NCI-H187 treated with DMSO at 0.1 percent for 48 hours (cell line): ENCODE measurements around the gene MEGF6.

ENCODE experiments used
- DNase-seq: peaks from one replicate; lab custom pipeline; 2025; lab: John Stamatoyannopoulos, UW

The MEGF6 gene

DNA sequence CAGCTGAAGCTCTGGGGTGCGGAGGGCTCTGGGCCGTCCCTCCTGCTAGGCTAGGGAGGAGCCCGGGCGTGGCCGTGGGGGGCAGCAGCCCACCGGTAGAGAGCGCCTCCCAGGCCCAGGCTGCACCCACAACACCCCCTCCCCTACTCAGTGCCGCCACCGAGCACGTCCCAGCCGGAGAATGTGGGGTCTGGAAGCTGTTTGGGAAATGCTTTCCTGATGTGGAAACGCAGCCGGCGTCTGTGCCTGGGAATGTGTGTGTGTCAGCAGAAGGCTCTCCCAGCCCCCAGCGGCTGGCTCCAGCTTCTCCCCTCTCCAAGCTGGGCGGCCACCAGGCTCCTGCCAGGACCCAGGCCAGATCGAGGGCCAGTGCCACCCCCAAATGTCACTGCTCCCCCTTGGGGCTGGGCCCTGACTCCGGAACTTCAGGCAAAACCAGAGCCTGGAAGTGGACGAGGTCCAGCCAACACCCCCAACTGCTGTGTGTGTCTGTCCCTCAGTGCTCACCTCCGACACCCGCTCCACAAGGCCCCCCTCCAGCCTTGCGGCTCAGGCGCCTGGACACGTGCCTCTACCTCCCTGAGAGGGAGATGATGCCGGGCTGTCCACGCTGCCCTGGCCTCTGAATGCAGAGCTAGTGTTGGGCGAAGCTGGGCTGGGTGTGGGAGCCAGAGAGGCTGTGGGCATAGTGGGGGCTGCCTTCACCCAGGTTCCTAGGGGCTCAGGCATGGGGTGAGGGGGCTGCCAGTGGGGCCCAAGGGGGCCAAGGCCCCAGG is 74.7 kb downstream of the MEGF6 start:
- DNase-seq = no peak

DNA sequence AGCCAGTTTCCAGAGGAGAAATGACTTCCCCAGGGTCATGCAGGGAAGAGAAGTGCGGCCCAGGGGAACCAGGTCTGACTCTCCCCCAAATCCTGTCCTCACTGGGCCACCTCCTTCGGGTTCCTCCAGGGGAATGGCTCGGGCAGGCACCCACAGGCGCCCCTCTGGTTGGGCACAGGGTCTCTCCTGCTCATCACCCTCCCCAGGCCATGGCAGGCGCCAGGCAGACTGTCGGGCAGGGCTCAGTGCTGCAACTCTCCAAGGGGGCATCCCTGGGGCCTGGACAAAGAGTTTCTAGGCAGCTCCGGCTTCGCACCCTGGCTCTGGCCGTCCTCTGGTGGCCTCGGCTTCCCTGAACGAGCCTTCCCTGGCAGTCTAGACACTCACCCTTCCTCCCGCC is 75.6 kb downstream of the MEGF6 start:
- no peak for DNase-seq

DNA sequence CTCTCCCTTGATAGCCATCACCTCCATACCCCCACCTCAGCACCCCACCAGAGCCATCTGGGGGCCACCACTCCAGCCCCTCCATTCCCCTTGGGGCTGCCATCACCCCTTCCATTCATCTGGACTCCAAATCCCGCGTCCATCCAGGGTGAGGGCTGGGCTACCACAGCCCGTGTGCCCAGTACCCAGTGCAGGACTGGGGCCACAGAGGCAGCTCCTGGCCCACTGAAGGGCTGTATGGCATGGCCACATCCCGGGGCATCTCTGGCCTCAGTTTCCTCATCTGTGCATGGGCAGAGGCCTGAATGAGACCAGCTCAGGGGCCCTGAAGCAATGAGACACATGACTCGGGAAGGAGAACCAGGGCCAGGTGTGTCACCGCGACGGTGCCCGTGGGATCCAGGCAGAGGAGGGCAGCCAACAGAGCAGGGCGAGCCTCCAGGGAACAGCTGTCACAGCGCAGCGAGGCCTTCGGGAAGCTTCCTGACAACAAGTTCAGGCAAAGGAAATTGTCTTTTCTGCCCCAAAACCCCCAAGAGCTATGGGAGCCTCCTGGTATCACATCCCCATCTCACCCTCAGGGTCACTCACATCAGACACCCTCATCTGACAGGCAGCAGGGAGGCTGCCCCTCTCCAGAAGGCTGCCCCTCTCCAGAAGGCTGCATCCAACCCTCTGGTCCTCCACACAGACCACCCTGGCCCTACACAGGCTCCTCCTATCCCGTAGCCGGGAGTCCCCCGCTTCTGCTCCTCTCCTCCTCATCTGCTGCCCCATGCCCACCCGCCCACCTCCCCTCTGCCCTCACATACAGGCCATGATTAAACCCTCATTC is 76.3 kb downstream of the MEGF6 start:
- DNase-seq = no peak

DNA sequence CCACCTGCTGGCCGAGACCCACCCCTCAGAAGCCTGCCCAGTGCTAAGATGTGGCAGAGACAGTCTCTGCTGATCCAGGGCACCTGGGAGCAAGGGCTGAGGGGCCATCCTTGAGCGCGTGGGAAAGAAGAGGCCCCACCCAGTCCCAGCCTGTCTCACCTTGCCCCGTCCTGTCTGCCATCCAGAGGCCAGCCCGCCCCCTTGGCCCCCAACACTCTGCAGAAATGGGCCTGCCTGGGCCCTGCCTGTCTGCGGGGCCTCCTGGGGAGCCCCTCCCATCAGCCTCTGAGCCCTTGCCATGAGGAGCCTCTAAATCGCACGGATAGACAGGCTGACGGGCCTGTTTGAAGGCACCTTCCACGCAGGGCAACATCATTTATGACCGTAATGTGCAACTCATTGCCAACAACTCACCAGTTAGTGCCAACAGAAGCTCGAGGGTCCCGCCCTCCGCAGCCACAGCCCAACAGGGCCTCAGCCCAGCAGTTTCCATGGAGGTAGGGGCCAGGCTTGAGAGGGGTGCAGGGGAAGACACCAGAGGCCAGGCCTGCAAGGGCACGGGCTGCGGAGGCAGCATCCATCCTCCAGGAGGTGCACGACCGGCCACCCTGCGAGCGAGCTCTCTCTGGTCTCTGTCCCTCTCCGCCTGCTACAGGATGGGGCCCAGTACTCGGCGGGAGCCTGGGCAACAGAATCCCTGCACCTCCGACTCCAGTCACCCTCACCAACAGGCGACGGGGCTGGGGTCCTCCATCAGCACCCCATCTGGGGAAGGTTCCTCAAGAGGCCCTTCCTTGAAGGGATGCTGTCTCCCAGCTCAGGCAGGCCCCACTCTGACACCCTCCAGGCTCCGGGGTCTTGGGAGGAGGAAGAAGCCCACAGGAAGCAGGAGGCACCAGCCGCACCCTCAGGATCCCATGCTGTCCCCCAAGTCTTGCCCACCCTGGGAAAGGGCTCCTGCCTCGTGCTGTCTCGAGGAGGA is 78.0 kb downstream of the MEGF6 start:
- no peak for DNase-seq

DNA sequence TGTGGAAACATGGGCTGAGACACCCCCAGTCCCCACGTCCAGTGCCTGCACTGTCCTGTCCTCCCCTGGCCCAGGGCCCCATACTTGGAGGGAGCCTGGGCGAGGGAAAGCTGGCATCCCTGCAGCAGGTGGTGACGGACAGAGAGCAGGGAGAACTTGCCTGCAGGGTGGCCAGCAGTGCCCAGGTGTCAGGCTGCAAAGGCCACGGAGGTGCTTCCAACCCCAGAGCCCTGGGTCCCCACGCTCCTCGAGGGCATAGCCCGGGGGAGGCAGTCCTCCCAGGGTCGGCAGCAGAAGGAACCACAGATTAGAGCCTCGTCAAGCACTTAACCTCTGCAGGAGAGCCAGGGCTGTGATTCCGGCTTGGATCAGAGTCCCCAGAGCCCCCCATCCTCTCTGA is 79.4 kb downstream of the MEGF6 start:
- DNase-seq = no peak

DNA sequence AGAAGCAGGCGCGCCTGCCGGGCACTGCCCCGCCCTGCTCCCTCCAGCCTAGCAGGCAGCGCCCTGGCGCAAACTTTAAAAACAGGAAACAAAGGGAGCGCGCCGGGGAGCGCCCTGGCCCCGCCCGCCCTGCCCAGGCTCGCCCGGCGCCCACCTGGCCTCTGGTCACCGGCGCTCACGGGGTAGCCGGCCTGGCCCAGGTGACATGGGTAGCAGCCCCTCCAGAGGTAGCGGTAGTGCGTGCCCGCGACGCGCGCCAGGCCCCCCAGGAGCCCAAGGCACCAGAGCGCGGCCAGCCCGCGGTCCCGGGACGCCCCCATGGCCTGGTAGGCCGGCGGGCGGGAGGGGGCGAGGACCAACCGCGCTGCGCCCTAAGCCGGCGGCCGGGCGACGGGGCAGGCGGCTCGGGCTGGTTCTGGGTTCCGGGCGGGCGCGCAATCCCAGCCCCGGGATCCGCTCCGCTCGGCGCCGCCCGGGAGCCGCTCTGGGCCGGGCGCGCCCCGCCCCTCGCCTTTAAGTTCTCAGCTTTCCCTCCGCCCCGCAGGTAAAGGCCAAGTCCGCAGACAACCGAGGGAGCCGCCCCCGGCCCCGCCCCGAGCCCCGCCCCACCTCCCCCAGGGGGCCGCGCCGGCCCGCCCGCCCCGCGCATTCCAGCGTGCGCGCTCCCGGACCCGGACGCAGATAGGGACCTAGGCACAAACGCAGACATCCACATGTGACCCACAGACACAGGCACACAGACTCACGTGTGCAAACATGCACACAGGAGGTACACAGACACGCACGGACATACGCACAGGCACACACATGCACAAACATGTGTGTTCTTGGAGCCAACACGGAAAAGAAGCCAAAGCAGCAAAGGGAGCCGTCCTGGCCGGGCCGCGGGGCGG is 80.1 kb downstream of the MEGF6 start:
- no peak for DNase-seq

DNA sequence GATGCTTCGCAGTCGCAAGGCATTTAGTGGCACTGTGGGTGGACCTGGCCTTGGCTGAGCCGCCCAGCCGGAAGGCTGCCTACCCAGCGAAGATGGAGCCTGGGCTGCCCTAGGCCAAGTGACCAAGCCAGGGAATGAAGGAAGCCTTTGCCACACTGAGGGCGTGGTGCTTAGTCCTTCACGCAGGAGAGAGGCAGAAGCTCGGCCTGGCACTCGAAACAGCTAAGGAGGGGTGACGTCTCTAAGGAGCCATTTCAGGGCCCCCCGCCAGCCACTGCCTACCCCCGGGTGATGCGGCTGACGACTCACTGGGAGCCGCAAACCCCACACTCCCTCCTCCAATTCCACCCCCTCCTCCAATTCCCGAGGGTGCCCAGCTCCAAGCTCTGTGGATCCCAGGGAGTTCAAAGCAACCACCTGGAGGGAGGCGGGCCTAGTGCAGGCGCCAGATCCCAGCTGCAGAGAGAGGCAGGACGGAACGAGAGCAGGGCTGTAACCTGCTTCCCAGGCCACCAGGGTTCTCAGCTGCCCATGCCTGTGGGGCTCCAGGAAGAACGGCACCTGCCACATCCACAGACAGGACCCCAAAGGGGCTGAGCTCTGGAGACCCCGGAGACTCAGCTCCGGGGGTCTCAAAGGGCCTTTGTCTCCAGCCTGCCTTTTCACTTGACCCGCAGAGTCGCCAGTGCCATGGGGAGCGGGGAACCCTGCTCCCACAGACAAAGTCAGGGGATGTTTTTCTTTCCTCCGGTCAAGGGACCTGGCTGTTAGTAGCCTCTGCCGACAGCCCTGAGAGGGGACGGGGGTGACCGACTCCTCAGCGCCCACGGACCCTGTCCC is 81.0 kb downstream of the MEGF6 start:
- DNase-seq = no peak

DNA sequence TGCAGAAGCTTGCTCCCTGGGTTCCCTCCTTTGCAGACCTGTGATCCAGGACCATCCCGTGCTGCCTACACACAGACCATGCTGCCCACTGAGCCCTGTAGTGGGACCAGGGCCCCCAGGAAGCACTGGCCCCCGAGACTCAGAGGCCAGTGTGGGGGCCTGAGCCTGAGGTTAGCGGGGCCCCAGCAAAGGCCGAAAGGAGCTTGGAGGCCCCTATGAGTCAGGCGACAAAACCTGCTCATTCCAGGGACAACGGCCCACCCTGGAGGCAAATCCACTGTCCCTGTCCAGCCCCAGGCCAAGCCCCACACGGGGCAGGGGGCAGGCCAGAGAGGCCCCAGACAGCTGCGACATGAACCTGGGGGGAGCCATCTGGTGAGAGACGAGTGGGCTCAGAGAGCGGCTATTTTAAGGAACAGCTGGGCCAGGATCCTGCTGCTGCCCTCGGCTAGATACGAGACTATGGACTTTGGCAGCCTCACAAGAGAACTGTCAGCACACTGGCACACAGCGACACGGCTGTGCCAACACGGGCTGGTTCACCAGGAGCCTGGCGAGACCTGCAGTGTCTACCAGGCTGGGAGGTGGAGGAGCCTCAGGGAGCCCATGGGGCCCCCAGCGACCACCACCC is 82.1 kb downstream of the MEGF6 start:
- no peak for DNase-seq

DNA sequence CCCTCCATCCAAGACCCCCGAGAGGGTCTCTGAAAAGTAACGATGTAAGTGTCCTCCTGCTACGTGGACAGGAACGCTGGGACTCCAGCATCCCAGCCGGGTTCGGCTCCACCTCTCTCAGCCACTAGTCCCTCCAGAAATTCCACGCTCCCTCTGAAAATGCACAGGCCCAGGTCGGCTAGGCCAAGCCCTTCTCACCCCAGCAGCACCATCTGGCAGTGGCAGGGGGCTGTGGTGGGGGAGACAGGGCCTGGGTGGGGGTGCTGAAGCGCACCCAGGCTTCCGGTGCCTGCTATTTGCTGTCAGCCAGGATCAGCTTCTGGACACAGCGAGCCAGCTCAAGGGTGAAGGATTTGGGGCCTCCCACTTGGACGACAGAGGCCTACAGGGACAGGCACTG is 83.5 kb downstream of the MEGF6 start:
- DNase-seq = no peak

DNA sequence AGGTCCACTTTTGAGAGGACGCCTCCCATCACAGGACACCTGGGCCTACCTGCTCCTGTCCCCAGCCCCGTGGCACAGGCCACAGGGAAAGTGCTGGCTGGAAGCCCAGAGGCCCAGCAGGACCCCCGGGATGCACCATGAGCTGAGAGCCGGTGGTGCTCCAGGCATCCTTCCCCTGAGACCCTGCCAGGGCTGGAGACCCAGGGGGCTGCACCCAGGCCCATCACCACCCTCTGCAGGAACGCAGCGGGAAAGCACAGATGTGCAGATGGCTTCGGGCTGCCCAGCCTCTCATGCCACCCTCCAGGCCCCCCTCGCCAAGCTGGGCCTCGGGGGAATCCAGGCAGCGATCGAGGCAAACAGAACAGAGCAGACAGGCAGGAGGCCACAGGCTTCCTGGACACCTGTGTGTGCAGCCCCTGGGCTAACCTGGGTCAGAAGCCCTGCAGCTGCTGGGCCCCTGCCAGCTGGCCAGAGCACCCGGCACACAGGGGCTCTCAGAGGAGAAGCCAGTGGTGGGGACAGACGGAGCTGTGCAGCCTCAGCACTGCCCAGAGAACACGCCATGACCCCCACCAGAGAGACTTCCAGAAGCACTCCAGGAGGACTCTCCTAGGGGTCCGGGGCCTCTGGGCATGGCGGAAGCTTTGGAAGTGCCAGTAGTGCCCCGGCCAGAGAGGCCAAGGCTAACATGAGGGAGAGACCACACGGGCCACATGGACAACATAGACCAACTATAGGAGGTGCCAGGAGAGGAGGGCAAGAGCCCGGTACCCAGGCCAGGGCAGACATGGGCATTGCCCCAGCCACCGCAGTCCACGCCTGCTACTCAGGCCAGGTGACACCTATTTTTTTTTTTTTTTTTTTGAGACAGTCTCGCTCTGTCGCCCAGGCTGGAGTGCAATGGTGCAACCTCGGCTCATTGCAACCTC is 85.5 kb downstream of the MEGF6 start:
- DNase-seq = no peak

DNA sequence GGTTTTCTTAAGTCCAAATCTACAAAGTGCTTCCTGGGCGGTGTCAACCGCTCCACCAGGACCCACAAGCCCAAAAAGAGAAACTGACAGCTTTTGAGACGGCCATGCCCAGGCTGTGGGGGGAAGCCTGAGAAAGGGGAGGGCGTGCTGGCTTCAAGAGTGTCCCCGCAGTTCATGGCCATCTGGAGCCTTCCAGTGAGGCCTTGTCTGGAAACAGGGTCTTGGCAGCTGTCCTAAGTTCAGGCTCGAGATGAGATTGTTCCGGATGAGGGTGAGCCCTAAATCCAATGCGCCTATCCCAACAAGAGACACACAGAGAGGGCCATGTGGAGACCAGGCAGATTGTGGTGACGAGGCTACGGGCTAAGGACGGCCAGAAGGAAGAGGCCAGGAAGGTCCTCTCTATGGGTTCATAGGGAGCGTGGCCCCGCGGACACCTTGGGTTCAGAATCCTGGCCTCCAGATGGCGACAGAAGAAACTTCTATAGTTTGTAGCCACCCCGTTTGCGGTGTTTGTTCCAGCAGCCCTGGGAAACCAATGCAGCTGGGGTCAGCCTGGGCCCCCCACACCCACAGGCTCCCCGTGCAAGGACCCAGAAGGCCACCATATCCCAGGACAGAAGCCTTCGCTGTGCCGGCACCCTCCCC is 86.6 kb downstream of the MEGF6 start:
- no peak for DNase-seq

DNA sequence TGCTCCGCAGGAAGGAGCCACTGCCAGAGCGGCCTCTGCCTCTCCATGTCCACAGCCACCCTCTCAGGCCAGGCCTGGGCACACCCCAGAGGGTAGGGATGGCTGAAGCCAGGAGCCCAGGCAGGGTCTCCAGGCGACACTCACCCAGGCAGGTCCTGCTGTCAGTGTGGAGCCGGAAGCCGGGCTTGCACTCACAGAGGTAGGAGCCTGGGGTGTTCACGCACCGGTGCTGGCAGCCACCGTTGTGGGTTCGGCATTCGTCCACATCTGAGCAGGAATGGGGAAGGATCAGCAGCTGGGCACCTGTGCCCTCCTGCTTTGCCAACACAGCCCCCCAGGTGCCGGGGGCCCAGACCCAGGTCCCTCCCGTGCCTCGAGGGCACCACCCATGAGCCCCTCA is 87.3 kb downstream of the MEGF6 start:
- no peak for DNase-seq

DNA sequence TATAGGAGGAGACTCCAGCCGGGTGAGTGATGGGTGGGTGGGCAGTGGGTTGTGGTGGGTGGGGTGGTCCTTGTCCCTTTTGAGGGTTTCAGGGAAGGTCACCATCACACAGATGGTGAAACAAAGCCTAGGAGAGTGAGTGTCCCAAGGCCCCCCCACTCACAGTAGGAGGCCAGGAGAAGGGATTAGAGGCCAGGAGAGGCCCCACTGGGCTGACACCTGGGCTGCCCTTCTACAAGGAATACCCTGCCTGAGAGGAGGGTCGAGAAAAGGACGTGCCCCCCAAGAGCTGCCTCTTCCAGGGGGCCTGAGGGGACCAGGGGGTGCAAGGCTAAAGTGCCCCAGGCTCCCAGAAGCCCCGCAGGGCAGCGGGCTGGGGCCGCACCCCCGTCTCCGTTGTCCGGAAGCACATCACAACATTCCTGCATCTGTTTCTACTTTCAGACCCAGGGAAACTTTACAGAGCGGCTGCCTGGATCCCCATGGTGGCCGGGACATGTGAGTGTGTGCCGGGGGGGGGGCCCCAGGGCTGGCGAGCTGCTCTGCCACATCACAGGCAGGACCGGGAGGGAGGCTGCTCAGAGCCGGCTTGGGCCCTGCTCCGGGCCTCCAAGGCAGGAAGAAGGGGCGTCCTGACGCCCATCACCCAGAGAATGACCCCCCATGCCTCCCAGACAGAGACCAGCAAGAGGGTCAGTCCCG is 88.6 kb downstream of the MEGF6 start:
- no peak for DNase-seq

DNA sequence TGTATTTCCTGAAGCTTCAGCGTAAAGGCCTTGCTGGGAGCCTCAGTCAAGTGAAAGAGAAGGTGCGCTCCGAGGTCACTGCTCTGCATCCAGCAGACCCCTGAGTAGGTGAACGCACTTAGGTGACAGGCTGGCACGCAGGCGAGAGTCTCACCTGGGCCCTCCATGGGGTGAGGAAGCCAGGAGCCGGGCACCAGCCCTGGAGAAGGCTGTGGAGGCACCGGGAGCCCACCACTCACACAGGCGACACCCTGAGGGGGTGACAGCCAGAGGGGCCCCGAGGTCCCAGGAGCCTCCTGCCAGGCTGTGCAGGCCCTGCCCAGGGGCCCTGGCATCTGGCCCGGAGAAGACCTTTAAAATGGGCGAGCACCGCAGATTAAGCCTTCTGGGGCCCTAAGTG is 89.2 kb downstream of the MEGF6 start:
- no peak for DNase-seq

DNA sequence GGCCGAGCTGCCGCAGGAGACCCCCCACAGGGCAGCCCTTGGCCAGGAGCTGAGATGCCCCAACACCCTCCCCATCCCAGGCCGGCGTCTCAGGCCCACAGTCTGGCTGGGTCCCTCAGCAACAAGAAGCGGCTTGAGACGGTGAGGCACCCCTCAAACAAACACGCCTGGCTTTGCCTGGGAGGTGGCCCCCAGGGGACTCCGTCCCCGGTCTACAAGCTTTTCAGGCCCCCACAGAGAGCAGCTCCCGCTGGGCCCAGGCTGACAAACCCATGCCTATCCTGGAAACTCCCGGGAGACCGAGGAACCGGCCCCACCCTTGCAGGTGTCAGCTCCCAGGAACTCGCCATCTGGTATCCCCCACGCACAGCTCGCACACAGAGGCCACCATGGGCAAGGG is 89.9 kb downstream of the MEGF6 start:
- DNase-seq = no peak

DNA sequence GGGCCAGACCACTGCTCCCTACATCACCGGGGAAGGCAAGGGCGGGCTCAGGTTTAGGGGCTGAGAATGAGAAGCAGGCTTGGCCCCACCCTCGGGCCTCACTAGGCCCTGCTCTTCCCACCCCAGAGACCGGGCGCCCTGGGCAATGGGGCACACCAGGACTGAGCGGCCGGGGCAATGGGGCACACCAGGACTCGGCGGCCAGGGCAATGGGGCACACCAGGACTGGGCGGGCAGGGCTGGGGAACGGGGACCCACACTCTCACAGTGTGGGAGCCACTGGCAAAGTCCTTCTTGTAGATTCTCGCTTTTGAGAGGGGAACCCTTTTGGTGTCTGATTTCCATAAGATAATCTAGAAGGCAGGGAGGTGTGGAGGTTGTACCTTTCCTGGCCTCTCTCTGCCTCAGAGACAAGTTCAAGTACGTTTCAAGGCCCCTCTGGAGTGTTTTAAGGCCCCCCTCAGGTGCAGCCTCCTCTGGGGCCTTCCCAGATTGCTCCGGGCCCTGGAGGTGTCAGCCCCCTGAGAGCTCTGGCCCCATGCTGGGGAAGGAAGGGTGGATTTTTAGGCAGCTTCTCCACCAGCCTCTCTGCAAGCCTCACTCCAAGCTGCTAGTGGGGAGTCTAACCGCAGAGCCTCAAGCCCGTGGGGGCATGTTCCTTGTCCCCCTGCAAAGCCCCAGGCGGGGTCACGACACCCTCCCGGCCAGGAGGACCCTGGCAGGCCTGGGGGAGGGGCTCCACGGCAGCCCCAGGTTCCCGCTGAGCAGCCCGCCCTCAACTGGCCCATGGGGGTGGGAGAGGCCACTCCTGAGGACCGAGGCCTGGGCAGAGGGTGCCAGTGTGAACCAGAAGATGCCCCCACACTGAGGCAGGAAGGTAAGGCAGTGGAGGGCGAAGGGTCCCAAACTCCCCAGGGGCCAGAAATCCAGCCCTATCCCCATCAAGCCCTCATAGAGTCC is 90.6 kb downstream of the MEGF6 start:
- DNase-seq = no peak
